GM23248 (cell line): ENCODE results near the gene TAF12. TPM values are rescaled to one million over a fixed set of nuclear protein-coding genes. Genes with fewer than 3 reads are reported as not detected.
"Not testable (repeated sequence)": the region's sequence is repeated elsewhere in the genome, so short reads cannot be mapped to it uniquely, and the experiment has no call there.

ENCODE experiments used
- DNase-seq: peaks from one replicate; pipeline ENCODE4 v3.0.0-alpha.2; 2015
- H2AFZ ChIP-seq: fragments of 200-600 bp; sonication (generic); 2 replicates; pipeline ENCODE4 v1.6.1; 2016; ENCODE audit warnings: antibody characterized with exemption
- H3F3A ChIP-seq: fragments of 200-600 bp; sonication (generic); 2 replicates; pipeline ENCODE4 v1.6.1; 2016; ENCODE audit warnings: mild to moderate bottlenecking, antibody characterized with exemption, mixed run types; ENCODE audit not compliant: insufficient read depth
- H3K27ac ChIP-seq: fragments of 200-600 bp; sonication (generic); 2 replicates; pipeline ENCODE4 v1.5.1; 2016; ENCODE audit warnings: mild to moderate bottlenecking
- H3K27me3 ChIP-seq: fragments of 200-600 bp; sonication (generic); replicated peaks from 2 replicates; pipeline ENCODE4 v1.6.1; 2016; ENCODE audit warnings: mild to moderate bottlenecking; ENCODE audit not compliant: insufficient read depth
- H3K36me3 ChIP-seq: fragments of 200-600 bp; sonication (generic); 2 replicates; pipeline ENCODE4 v1.6.1; 2016; ENCODE audit warnings: low read depth, mild to moderate bottlenecking
- H3K4me1 ChIP-seq: fragments of 200-600 bp; sonication (generic); 2 replicates; pipeline ENCODE4 v1.6.1; 2016; ENCODE audit warnings: mild to moderate bottlenecking; ENCODE audit not compliant: insufficient read depth
- H3K4me2 ChIP-seq: fragments of 200-600 bp; sonication (generic); one replicate; pipeline ENCODE4 v1.6.1; 2016; ENCODE audit warnings: mild to moderate bottlenecking; ENCODE audit not compliant: unreplicated experiment
- H3K4me3 ChIP-seq: fragments of 200-600 bp; sonication (generic); 2 replicates; pipeline ENCODE4 v1.5.1; 2016; ENCODE audit warnings: mild to moderate bottlenecking
- H3K79me2 ChIP-seq: fragments of 200-600 bp; sonication (generic); 2 replicates; pipeline ENCODE4 v1.6.1; 2016; ENCODE audit warnings: mild to moderate bottlenecking; ENCODE audit not compliant: insufficient read depth
- H3K9ac ChIP-seq: fragments of 200-600 bp; sonication (generic); 2 replicates; pipeline ENCODE4 v1.6.1; 2016; ENCODE audit warnings: mild to moderate bottlenecking
- H3K9me2 ChIP-seq: fragments of 200-600 bp; sonication (generic); 2 replicates; pipeline ENCODE4 v1.6.1; 2016; ENCODE audit warnings: mixed run types, mild to moderate bottlenecking, moderate library complexity; ENCODE audit not compliant: insufficient read depth
- H3K9me3 ChIP-seq: fragments of 200-600 bp; sonication (generic); one replicate; pipeline ENCODE4 v1.6.1; 2017; ENCODE audit warnings: low read depth
- H4K20me1 ChIP-seq: fragments of 200-600 bp; sonication (generic); 2 replicates; pipeline ENCODE4 v1.6.0; 2016; ENCODE audit not compliant: insufficient read depth
- EZH2 ChIP-seq: fragments of 200-600 bp; sonication (generic); IDR thresholded peaks from 2 replicates; pipeline ENCODE4 v1.6.1; 2018; ENCODE audit warnings: antibody characterized with exemption, mild to moderate bottlenecking; ENCODE audit not compliant: insufficient read depth, poor library complexity, severe bottlenecking
- EZH2phosphoT487 ChIP-seq: fragments of 200-600 bp; sonication (generic); IDR thresholded peaks from 2 replicates; pipeline ENCODE4 v1.6.1; 2018; ENCODE audit warnings: antibody characterized with exemption, moderate library complexity, mild to moderate bottlenecking, low read depth; ENCODE audit not compliant: insufficient read depth
- WGBS, 2 experiments: methylation state at CpG; one replicate each; pipeline ENCODE4 v1.1.6; 2015 to 2017; ENCODE audit warnings: low lambda C conversion rate in 2 of 2, low coverage in 1 of 2; ENCODE audit errors: missing lambda C conversion rate in 2 of 2; 5-methylcytosine and 5-hydroxymethylcytosine counted together
- in situ Hi-C: fragments of 300-500 bp; cut with MboI; formaldehyde crosslinking; loops from 2 replicates; pipeline ENCODE4 v1.15.0; 2020
- polyA plus RNA-seq: library from polyadenylated mRNA; unstranded; fragments of >200 nt; fragmentation: Nextera tagmentation; extraction: Ambion mirVana; gene quantifications from 2 replicates; pipeline ENCODE4 v1.2.1, GENCODE V29; 2016
- total RNA-seq: library from RNA; depleted of rRNA; stranded (reverse); fragments of >200 nt; shearing (Covaris generic); gene quantifications from 2 replicates; pipeline ENCODE4 v1.2.3, GENCODE V29; 2014

Gene TAF12
- total and polyA plus RNA-seq, 2 experiments from 2014 or later: 18.4 to 45.6 TPM

DNA sequence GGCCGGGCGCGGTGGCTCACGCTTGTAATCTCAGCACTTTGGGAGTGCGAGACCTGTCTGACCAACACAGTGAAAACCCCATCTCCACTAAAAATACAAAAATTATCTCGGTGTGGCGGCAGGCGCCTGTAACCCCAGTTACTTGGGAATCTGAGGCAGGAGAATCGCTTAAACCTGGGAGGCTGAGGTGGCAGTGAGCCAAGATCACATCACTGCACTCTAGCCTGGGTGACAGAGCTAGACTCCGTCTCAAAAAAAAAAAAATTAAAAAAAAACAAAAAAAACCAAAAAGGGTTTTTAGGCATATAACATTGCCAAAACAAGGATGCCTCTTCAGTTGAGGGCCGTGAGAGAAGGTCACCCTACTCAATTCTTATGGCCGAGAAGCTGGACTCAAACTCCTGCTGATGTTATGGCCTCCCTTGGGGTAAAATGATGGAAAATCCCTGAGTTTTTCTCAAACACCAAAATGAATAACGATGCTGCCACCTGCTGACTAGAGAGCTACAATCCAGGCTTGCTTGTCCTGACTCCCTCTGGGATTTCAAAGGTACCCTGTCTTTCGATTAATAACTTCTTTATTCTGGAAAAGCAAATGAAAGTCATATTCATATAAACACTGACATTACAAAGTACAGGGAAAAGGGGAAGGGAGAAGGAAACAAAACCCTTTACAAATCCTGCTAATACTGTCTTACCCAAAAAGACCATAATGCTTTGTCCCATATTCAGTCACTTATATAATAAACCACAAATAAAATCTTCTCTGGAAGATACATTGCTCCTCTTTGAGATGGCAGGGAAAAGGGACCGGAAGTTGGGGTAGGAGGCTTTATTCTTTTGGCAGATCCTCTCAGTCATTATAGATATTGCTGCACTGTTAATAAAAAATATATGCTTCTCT lies 40.1 kb downstream of the TAF12 start:
- 61 to 64% methylated on average over 15 of the region's 15 CpGs for WGBS, 2 experiments
- H3K4me2 ChIP-seq: no peak overlapping the region
- in situ Hi-C loops: loop anchor here (25.0 kb wide), 1 partner anchor 190 kb away; no protein-coding TSS in a partner anchor

DNA sequence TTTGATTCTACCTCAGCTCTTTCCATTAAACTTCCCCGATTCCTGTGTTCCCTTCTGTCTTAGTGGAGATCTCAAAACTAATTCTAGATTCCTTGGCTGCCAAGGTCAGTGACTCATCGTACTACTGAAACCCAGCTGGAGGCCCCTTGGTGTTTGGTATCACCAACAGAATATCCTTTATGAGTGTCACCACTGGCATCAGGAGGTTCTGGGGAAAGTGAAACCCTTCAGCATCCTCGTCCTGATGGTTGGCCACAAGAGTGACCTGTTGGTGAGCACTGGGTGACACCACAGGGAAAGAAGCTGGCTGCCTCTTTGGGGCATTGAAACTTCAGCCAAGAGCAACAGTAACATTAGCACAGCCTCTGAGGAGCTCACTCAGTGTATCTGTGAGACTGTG lies 41.2 kb downstream of the TAF12 start:
- no peaks in the 10 kb centered on the region for H3K9me3 ChIP-seq
- peaks cover 17% of the 10 kb centered on the region for H3K4me1 ChIP-seq
- TF ChIP-seq EZH2phosphoT487: no peak
- TF ChIP-seq EZH2: no peak
- H3K79me2 ChIP-seq: no peaks in the 10 kb centered on the region
- H3K4me3 ChIP-seq: peak overlapping the region; percentile 12; the same call in 1 of the 2 replicates
- no peaks in the 10 kb centered on the region for H3K9me2 ChIP-seq
- no peaks in the 10 kb centered on the region; the same call in 1 of the 2 replicates for H3K36me3 ChIP-seq
- in situ Hi-C loops: loop anchor here (25.0 kb wide), 1 partner anchor 189 kb away; no protein-coding TSS in a partner anchor
- H3K9ac ChIP-seq: peak overlapping the region; percentile 53
- DNase-seq: peak; percentile 95
- peak overlapping the region; percentile 67 for H3K27ac ChIP-seq
- H4K20me1 ChIP-seq: no peaks in the 10 kb centered on the region
- H3F3A ChIP-seq: peaks cover 14% of the 10 kb centered on the region
- H2AFZ ChIP-seq: no peak overlapping the region
- H3K27me3 ChIP-seq: no peaks in the 10 kb centered on the region
- WGBS, 2 experiments: 2 to 3% methylated on average over 3 of the region's 3 CpGs
- H3K4me2 ChIP-seq: peak overlapping the region; percentile 14

More for the DNA sequence above, 40.1 kb downstream of the TAF12 start:
- Histone ChIP-seq H3K27ac (peak overlapping the region; percentile 67), H3K4me3 (no peak overlapping the region), H3K27me3 (no peaks in the 10 kb centered on the region), H3F3A (peaks cover 14% of the 10 kb centered on the region), H3K9ac (peak overlapping the region; percentile 53; the same call in 1 of the 2 replicates), H4K20me1 (no peaks in the 10 kb centered on the region), H3K36me3 (no peaks in the 10 kb centered on the region; the same call in 1 of the 2 replicates), H3K9me2 (no peaks in the 10 kb centered on the region), H3K4me1 (peaks cover 17% of the 10 kb centered on the region), H3K79me2 (no peaks in the 10 kb centered on the region), H2AFZ (no peak overlapping the region), H3K9me3 (no peaks in the 10 kb centered on the region)
- no peak for TF ChIP-seq EZH2
- TF ChIP-seq EZH2phosphoT487: no peak
- peak; percentile 88 for DNase-seq

DNA sequence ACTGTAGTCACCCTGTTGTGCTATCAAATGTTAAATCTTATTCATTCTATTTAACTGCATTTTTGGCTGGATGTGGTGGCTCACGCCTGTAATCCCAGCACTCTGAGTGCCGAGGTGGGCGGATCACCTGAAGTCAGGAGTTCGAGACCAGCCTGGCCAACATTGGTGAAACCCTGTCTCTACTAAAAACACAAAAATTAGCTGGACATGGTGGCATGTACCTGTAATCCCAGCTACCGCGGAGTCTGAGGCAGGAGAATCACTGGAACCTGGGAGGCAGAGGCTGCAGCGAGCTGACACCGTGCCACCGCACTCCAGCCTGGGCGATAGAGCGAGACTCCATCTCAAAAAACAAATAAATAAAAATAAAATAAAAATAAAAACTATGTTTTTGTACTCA lies 46.6 kb downstream of the TAF12 start:
- H3K9ac ChIP-seq, H3K4me2 ChIP-seq, H4K20me1 ChIP-seq, H3K9me3 ChIP-seq, in situ Hi-C loops, H3K9me2 ChIP-seq, H3K79me2 ChIP-seq, H3K4me3 ChIP-seq, H3K27me3 ChIP-seq, H3F3A ChIP-seq, DNase-seq, H3K36me3 ChIP-seq, H3K4me1 ChIP-seq, H3K27ac ChIP-seq, H2AFZ ChIP-seq: not testable (repeated sequence)
- WGBS, 2 experiments: 98% methylated on average over 11 of the region's 11 CpGs

DNA sequence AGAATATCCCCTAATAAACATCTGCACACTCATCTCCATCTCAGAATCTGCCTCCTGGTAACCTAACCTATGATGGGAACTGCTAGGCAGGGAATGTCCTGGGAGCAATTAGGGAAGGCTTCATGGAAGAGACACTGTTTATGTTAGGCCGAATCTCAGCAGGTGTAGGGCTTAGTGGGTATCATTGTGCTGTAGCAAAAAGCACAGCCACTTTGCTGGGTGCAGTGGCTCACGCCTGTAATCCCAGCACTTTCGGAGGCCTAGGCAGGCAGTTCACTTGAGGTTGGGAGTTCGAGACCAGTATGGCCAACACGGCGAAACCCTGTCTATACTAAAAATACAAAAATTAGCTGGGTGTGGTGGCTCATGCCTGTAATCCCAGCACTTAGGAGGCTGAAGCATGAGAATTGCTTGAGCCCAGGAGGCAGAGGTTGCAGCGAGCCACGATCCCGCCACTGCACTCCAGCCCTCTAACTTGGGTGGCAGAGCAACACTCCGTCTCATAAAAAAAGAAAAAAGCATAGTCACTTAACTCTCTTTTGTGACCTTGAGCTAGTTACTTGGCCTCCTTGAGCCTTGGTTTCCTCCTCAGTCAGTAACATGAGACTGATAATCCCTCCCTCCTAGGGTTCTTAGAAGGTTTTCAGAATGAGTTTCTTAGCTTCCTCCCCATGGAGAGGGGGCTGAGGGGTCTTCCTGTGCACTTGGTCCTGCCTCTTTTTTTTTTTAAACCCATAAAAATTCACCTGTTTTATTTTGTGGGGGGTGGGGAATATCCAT lies 47.3 kb downstream of the TAF12 start:
- Histone ChIP-seq H3K4me3 (no peak overlapping the region), H2AFZ (no peak overlapping the region), H3K27ac (no peak overlapping the region), H3K9ac (no peak overlapping the region), H4K20me1 (no peaks in the 10 kb centered on the region), H3K4me1 (no peaks in the 10 kb centered on the region), H3K27me3 (no peaks in the 10 kb centered on the region), H3K9me2 (no peaks in the 10 kb centered on the region), H3K79me2 (no peaks in the 10 kb centered on the region), H3K36me3 (no peaks in the 10 kb centered on the region), H3K9me3 (no peaks in the 10 kb centered on the region), H3K4me2 (no peak overlapping the region), H3F3A (no peaks in the 10 kb centered on the region)
- 96 to 99% methylated on average over 10 of the region's 10 CpGs for WGBS, 2 experiments
- no peak for TF ChIP-seq EZH2
- no peak for TF ChIP-seq EZH2phosphoT487
- DNase-seq: no peak
- in situ Hi-C loops: no loop called here

DNA sequence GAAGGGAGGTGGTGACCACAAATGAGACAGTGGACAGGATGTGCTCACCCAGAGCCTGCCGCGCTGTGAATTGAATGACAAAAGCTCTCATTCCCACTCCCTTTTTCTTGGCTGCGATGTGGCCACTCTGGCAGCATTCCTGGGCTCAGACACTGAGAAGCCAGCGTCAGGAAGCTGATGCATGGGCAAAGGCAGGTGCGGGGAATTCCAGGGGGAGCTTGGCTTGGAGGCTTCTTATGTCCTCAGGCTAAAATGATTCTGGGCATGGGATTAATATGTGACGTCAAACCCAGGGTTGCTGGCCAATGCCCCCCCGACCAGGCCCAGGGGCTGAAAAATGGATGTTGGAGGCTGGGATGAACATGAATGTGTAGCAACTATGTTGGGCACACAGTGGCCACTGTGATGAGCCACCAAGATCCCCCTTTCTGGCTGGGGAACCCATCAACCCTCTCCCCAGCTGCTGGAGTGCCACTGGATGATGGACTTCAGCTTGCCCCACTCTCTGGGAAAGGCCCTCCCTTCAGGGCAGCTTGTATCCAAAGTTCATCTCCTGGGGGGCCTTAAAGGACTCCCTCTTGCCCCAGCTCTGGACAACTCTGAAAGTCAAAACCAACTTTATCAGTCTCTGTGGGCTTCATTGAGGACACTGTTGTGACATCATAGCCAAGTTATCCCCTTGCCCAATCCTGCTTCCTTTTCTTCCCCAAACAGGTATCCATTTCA lies 48.0 kb downstream of the TAF12 start:
- H3K4me3 ChIP-seq, H3K9me3 ChIP-seq, H3K79me2 ChIP-seq, H3K27me3 ChIP-seq, H3K9ac ChIP-seq, H3K36me3 ChIP-seq, H3K9me2 ChIP-seq, in situ Hi-C loops, H3F3A ChIP-seq, H3K4me2 ChIP-seq, H2AFZ ChIP-seq, H3K4me1 ChIP-seq, H4K20me1 ChIP-seq: not testable (repeated sequence)
- 23 to 29% methylated on average over 7 of the region's 7 CpGs for WGBS, 2 experiments
- peak overlapping the region; percentile 6; the same call in 1 of the 2 replicates for H3K27ac ChIP-seq
- peak; percentile 74 for DNase-seq

DNA sequence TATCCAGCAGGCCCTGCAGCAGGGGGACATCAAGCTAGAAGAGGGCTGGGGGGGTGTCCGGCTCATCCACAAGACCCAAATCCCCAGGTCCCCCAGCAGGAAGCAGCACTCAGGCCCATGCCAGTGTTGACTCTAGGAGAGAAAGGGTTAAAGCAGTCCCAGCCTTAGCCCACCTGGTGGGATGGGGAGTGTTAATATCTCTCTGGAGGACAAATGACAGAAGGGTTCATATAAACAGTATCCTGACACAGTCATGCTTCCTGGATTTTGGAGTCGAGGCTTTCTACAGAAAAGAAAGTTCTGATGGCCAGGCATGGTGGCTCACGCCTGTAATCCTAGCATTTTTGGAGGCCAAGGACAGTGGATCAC lies 48.9 kb downstream of the TAF12 start:
- H3K9ac ChIP-seq, in situ Hi-C loops, H3K4me2 ChIP-seq, H3K79me2 ChIP-seq, H3K27me3 ChIP-seq, H3K9me3 ChIP-seq, H3K4me3 ChIP-seq, H4K20me1 ChIP-seq, H3F3A ChIP-seq, H2AFZ ChIP-seq, H3K36me3 ChIP-seq, DNase-seq, H3K9me2 ChIP-seq, H3K4me1 ChIP-seq: not testable (repeated sequence)
- WGBS, 2 experiments: 93 to 100% methylated on average over 3 of the region's 3 CpGs
- H3K27ac ChIP-seq: peak overlapping the region; percentile 6; the same call in 1 of the 2 replicates
